GM12878 (cell line): ENCODE data around the gene ZFP36. TPM values are rescaled to one million over a fixed set of nuclear protein-coding genes. Genes with fewer than 3 reads are reported as not detected.
A peak's percentile ranks its signal among the peaks of the same experiment; 100 is the strongest.

Experiments used
- BHLHE40 ChIP-seq, 2 experiments: fragments of 450-650 bp in 1 of 2; IDR thresholded peaks; 2 replicates each; pipeline ENCODE4 v1.6.1; 2011 to 2017; ENCODE audit warnings: low read depth in 2 of 2, borderline replicate concordance in 1 of 2, improper control_type of control experiment in 1 of 2, low read length in 1 of 2, mild to moderate bottlenecking in 1 of 2
- BRCA1 ChIP-seq: IDR thresholded peaks from 2 replicates; pipeline ENCODE4 v1.6.1; 2011; ENCODE audit warnings: low read depth, low read length, improper control_type of control experiment
- CBX5 ChIP-seq: sonication (generic); IDR thresholded peaks from 2 replicates; pipeline ENCODE4 v1.6.1; 2016; ENCODE audit warnings: low read depth, moderate library complexity, mild to moderate bottlenecking, inconsistent platforms
- EP300 ChIP-seq, 2 experiments: fragments of 150-350 bp in 1 of 2; IDR thresholded peaks; 2 replicates each; pipeline ENCODE4 v1.6.1; 2011 to 2012; ENCODE audit warnings: low read depth in 2 of 2, low read length in 2 of 2, borderline replicate concordance in 1 of 2, improper control_type of control experiment in 1 of 2, inconsistent platforms in 1 of 2; ENCODE audit not compliant: control insufficient read depth in 1 of 2
- KAT2A ChIP-seq: conservative IDR thresholded peaks from 2 replicates; pipeline ENCODE4 v1.6.1; 2011; ENCODE audit warnings: low read depth, low read length; ENCODE audit not compliant: control insufficient read depth
- KLF5 ChIP-seq: fragments of 450-650 bp; IDR thresholded peaks from 2 replicates; pipeline ENCODE4 v1.6.1; 2014; ENCODE audit warnings: mild to moderate bottlenecking; ENCODE audit not compliant: partially characterized antibody
- MEF2B ChIP-seq: fragments of 450-650 bp; IDR thresholded peaks from 2 replicates; pipeline ENCODE4 v1.6.1; 2018; ENCODE audit warnings: mild to moderate bottlenecking, moderate library complexity; ENCODE audit not compliant: partially characterized antibody, poor library complexity, severe bottlenecking
- NFYB ChIP-seq: IDR thresholded peaks from 2 replicates; pipeline ENCODE4 v1.6.1; 2011; ENCODE audit warnings: low read depth, mild to moderate bottlenecking, low read length, improper control_type of control experiment, moderate library complexity; ENCODE audit not compliant: insufficient read depth
- NR2F1 ChIP-seq: fragments of 450-650 bp; conservative IDR thresholded peaks from 2 replicates; pipeline ENCODE4 v1.6.1; 2017; ENCODE audit warnings: mild to moderate bottlenecking
- NRF1 ChIP-seq: conservative IDR thresholded peaks from 2 replicates; pipeline ENCODE4 v1.6.1; 2011; ENCODE audit warnings: mild to moderate bottlenecking, low read depth, low read length, improper control_type of control experiment
- PAX8 ChIP-seq: fragments of 450-650 bp; IDR thresholded peaks from 2 replicates; pipeline ENCODE4 v1.6.1; 2017; ENCODE audit warnings: mild to moderate bottlenecking, moderate library complexity
- POLR2A ChIP-seq: IDR thresholded peaks from 2 replicates; pipeline ENCODE4 v1.6.1; 2011; ENCODE audit warnings: low read depth, mild to moderate bottlenecking, low read length
- PRDM15 ChIP-seq: fragments of 450-650 bp; formaldehyde crosslinking; IDR thresholded peaks from 2 replicates; pipeline ENCODE4 v1.4.0; 2020; ENCODE audit warnings: mild to moderate bottlenecking, moderate library complexity
- SMARCA5 ChIP-seq: fragments of 450-650 bp; IDR thresholded peaks from 2 replicates; pipeline ENCODE4 v1.6.1; 2017; ENCODE audit warnings: mild to moderate bottlenecking
- SP1 ChIP-seq: IDR thresholded peaks from one replicate; pipeline ENCODE4 v1.6.1; 2011; ENCODE audit warnings: low read depth, low read length
- SPI1 ChIP-seq: IDR thresholded peaks from 2 replicates; pipeline ENCODE4 v1.6.1; 2011; ENCODE audit warnings: low read depth, mild to moderate bottlenecking, low read length, moderate library complexity, borderline replicate concordance; ENCODE audit not compliant: insufficient read depth
- SREBF1 ChIP-seq: IDR thresholded peaks from 2 replicates; pipeline ENCODE4 v1.6.1; 2012; ENCODE audit warnings: mild to moderate bottlenecking, low read length
- STAT3 ChIP-seq: IDR thresholded peaks from 2 replicates; pipeline ENCODE4 v1.6.1; 2011; ENCODE audit warnings: low read depth, low read length, improper control_type of control experiment
- TAF1 ChIP-seq: IDR thresholded peaks from 2 replicates; pipeline ENCODE4 v1.6.1; 2011; ENCODE audit warnings: mild to moderate bottlenecking, low read depth, low read length, borderline replicate concordance
- ZNF207 ChIP-seq: fragments of 450-650 bp; IDR thresholded peaks from 2 replicates; pipeline ENCODE4 v1.6.1; 2014; ENCODE audit warnings: antibody characterized with exemption, mild to moderate bottlenecking, borderline replicate concordance
- polyA plus RNA-seq, 11 experiments: library from polyadenylated mRNA; depleted of rRNA in 4 of 11; unstranded in 6 of 11; stranded (reverse) in 5 of 11; fragments of >200 nt; fragmentation: Nextera tagmentation in 4 of 11; fragmentation: Illumina TruSeq in 1 of 11; extraction: Ambion mirVana in 4 of 11; extraction: Trizol in 1 of 11; gene quantifications; 1 replicate in 1 of 11; 2 replicates in 10 of 11; pipeline versions ENCODE4 v1.2.1 to v1.2.3, GENCODE V29; 2011 to 2016; ENCODE audit warnings: inconsistent platforms in 2 of 11, missing spikeins in 2 of 11, low read depth in 1 of 11
- total RNA-seq, 4 experiments: library from RNA; depleted of rRNA in 3 of 4; stranded (reverse); fragments of >200 nt in 3 of 4; fragmentation: Illumina TruSeq in 1 of 4; extraction: Trizol in 1 of 4; gene quantifications; 2 replicates each; pipeline versions ENCODE4 v1.2.1 to v1.2.3, GENCODE V29; 2013 to 2021
- TF ChIP-seq, protein P1 (sequence below): IDR thresholded peaks from 2 replicates; pipeline ENCODE4 v1.6.1; 2012; ENCODE audit warnings: low read depth, low read length, improper control_type of control experiment
- TF ChIP-seq, protein P2 (sequence below): fragments of 450-650 bp; IDR thresholded peaks from 2 replicates; pipeline ENCODE4 v1.6.1; 2018; ENCODE audit warnings: mild to moderate bottlenecking, low read depth, moderate library complexity; ENCODE audit not compliant: partially characterized antibody

The ZFP36 gene
- total and polyA plus RNA-seq, 10 of the 15 experiments (the other 5 are each of a cell fraction or from before 2014, with no cell fraction given) = 5.3 to 55.0 (median 18.1) TPM

- TF ChIP-seq MEF2B = peak; percentile 7
- TF ChIP-seq NRF1 = no peak
- TF ChIP-seq NR2F1 = peak; percentile 65
- TF ChIP-seq, protein P1, sequence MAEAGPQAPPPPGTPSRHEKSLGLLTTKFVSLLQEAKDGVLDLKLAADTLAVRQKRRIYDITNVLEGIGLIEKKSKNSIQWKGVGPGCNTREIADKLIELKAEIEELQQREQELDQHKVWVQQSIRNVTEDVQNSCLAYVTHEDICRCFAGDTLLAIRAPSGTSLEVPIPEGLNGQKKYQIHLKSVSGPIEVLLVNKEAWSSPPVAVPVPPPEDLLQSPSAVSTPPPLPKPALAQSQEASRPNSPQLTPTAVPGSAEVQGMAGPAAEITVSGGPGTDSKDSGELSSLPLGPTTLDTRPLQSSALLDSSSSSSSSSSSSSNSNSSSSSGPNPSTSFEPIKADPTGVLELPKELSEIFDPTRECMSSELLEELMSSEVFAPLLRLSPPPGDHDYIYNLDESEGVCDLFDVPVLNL = 0 out of 2 replicates have a peak, but pooled peaks have one; percentile 38
- peak; percentile 55 for TF ChIP-seq KLF5
- peak; percentile 100 for TF ChIP-seq SMARCA5
- peak; percentile 87; the same call in 1 of the 2 replicates for TF ChIP-seq ZNF207
- no peak for TF ChIP-seq SREBF1
- no peak for TF ChIP-seq BRCA1
- TF ChIP-seq TAF1 = no peak
- TF ChIP-seq STAT3 = no peak
- TF ChIP-seq, protein P2, sequence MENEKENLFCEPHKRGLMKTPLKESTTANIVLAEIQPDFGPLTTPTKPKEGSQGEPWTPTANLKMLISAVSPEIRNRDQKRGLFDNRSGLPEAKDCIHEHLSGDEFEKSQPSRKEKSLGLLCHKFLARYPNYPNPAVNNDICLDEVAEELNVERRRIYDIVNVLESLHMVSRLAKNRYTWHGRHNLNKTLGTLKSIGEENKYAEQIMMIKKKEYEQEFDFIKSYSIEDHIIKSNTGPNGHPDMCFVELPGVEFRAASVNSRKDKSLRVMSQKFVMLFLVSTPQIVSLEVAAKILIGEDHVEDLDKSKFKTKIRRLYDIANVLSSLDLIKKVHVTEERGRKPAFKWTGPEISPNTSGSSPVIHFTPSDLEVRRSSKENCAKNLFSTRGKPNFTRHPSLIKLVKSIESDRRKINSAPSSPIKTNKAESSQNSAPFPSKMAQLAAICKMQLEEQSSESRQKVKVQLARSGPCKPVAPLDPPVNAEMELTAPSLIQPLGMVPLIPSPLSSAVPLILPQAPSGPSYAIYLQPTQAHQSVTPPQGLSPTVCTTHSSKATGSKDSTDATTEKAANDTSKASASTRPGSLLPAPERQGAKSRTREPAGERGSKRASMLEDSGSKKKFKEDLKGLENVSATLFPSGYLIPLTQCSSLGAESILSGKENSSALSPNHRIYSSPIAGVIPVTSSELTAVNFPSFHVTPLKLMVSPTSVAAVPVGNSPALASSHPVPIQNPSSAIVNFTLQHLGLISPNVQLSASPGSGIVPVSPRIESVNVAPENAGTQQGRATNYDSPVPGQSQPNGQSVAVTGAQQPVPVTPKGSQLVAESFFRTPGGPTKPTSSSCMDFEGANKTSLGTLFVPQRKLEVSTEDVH = no peak
- TF ChIP-seq EP300 (IDR thresholded peaks at IDR 0.05; ENCODE audit: borderline replicate concordance in 1 of 2, control insufficient read depth in 1 of 2, low read depth in 2 of 2, low read length in 2 of 2) = peak in 1 of 2 experiments; percentile 4; a peak in 1 of 4 replicates
- no peak; the same call in 1 of the 2 replicates for TF ChIP-seq POLR2A
- TF ChIP-seq SPI1 = peak; percentile 13; the same call in 1 of the 2 replicates
- TF ChIP-seq KAT2A = no peak
- TF ChIP-seq SP1 = peak; percentile 35
- peak; percentile 73 to 77; a peak in 2 of 4 replicates for TF ChIP-seq BHLHE40 (IDR thresholded peaks at IDR 0.05; ENCODE audit: borderline replicate concordance in 1 of 2, low read depth in 2 of 2, low read length in 1 of 2)
- TF ChIP-seq CBX5 = no peak
- no peak for TF ChIP-seq PAX8
- no peak for TF ChIP-seq PRDM15 (CRISPR knock-in tag)
- no peak for TF ChIP-seq NFYB
Observed at GRCh38 chr19:39397360-39398296, 9.0 kb upstream of the ZFP36 start (continued).
